GM18505 (cell line): ENCODE data around the gene CDHR1.

ENCODE experiments used
- ATAC-seq: cut with Tn5 transposase; IDR thresholded peaks from one replicate; pipeline ENCODE4 v1.9.1; 2021; ENCODE audit not compliant: unreplicated experiment
- POLR2A ChIP-seq: IDR thresholded peaks from 4 replicates; pipeline ENCODE4 v1.6.1; 2011; ENCODE audit warnings: borderline replicate concordance; ENCODE audit not compliant: insufficient read depth, insufficient read length; ENCODE audit errors: extremely low read depth

Gene CDHR1

DNA sequence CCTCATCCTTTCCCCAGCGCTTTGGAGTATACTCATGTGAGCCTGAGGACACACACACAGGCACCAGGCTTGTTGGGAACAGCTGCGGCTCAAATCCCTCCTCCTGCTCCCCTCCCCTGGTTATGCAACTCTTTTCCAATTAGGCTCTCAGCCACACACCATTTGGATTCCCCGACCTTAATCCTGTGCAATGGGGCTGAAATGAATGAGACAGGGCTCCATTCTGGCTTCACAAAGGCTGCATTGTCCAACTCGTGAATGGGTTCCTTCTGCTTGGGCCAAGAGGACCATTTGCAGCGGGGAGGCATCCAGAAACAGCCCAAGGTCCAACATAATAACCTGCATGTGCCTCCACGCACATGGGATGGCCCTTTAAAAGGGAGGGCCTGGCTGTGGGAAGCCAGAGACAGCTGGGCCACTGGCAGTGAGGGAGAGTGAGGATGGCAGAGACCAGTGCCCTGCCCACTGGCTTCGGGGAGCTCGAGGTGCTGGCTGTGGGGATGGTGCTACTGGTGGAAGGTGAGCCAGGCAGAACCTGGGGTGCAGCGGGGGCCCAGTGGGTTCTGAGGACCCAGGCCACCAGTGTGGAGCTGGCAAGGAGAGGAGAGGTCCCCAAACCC is 50.4 kb downstream of the CDHR1 start, which contains the start of gene RGR:
RGR (plus strand) TSS at position 403 of the 620 bp plus-strand sequence; CDS start at position 441, 38 bp downstream.
- no peak for ATAC-seq
- no peak for TF ChIP-seq POLR2A

- no peak for TF ChIP-seq POLR2A
- no peak for ATAC-seq
Measured at GRCh38 chr10:84247496-84247895, 53.2 kb downstream of the CDHR1 start.

GRCh38 chr10:84248794-84249193 is 54.5 kb downstream of the CDHR1 start:
- ATAC-seq: no peak
- TF ChIP-seq POLR2A: no peak

DNA sequence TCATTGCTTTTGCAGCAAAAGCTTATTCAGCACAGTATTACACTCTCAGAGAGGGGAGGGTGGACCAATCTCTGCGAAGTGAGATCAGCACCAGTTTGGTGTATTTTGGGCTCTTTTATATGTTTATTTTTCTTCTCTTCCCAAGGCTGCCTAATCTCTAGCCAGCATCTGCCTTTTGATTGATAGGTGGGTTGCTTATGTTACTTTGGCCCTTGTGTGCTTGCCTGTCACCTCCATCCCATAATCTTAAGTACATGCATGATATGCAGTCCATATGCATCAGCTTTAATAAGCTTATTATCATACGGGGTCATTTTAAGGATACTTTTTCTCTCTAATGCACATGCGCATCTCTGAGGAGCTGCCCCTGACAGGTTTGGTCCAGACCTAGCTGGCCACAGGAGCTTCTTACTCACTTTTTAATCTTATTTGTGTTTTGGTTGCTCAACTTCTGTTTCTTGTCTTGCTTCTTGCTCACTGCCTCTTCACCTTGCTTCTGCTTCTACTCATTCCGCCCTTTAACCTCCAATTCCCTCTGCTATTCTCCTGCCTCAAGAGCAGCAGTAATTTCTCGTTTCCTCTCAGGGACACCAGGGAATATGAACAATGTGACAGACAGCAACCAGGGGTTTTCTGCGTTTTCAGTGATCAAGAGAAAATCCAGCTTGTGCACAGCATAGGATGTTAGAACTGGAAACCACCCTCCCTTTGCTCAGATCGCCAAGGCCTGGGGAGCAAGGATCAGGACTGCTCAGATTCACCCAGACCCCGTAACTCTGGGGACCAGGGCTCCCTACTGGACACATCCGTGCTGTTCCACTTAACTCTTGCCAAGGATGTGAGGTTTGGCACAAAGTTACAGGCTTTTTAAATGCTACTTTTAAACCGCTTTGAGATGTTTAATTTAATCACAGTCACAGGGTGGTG is 60.5 kb downstream of the CDHR1 start:
- ATAC-seq: no peak
- no peak for TF ChIP-seq POLR2A

GRCh38 chr10:84256510-84257342 is 62.4 kb downstream of the CDHR1 start:
- peak; percentile 76 for ATAC-seq
- no peak for TF ChIP-seq POLR2A

DNA sequence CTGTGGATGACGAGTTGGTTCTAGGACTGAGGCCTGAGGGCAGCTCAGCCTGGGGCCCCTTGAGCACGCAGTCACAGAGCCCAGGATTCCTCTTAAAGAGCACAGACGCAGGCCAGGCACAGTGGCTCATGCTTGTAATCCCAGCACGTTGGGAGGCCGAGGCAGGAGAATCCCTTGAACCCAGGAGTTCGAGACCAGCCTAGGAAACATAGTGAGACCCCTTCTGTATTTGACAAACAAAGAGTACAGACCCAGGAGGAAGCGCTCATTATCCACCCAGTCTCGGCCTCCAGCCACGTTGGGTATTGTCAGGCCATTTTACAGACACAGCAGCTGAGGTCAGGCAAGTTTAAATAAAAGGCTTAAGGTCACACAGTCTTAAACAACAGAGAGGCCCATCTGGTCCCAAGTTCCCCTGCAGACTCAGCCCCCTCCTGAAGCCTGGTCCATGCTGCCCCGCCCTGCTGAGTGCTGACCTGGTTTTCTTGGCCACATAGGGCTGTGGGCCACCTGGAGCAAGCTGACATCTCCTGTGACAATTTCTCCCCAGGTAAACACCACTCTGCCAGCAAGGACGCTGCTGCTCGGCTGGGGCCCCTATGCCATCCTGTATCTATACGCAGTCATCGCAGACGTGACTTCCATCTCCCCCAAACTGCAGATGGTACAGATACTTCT is 63.1 kb downstream of the CDHR1 start:
- no peak for TF ChIP-seq POLR2A
- ATAC-seq: no peak

GRCh38 chr10:84258034-84258695 is 63.8 kb downstream of the CDHR1 start:
- no peak for ATAC-seq
- no peak for TF ChIP-seq POLR2A

DNA sequence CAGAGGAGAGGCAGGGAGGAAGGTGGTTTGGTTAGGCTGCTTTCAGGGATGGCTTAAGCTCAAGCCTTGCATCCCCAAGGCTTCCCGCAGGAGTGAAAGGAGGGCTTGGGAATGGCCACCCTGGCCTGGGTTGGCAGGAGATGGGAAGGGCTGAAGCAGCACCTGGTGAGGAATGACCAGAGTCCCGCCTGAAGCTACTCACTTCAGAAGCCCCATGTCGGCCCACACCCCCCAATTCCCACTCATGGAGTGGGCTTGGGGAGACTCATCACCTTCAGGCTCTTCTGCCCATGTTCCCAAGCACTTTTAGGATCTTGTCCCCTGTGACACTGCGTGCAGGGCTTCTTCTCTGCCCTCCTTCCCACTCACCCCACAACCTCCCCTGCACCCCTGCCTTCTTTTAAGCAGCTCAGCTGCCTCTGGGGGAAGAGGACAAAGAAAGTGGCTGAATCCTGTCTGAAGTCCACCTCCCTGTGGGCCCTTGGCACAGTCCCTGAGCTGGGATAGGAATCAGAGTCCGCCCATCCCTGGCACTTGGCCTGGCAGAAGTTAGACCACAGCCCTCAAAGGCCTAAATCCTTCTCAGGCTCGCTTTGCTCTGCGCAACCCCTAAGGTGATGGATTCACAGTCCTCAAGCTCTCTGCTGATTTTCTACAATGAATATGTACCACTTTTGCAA is 67.0 kb downstream of the CDHR1 start:
- ATAC-seq: no peak
- no peak for TF ChIP-seq POLR2A

DNA sequence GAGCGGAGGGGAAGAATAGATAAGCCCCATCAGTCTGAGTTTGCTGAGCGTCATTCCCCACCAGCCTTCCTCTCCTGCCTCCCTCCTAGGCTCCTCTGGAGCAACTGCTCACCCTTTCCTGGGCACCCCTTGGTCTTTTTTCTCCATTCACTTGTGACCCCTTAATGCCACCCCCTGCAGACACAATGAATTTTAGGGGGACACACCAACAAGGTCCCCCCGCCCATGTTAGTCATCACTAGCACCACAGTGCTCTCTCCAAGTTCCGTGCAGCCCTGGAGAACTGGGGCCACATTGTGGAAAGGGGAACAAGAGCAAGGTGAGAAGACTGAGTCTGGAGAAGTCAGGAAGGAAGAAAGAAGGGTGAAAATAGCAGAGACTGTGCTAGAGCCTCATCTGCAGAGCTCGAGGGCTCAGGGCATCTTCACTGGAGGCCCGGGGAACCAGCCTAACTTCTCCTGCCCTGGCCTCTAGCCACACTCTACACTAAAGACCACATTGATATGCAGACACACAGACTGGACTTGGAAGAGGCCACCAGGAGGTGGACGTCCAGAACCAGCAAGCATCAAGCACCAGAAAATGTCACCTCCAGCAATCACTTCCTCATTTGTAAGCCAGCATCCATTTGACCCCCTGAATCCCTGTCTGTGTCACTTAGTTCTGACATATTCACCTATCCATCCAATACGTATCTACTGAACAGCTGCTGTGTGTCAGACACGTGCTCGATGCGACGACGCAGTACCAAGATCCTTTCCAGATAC is 68.0 kb downstream of the CDHR1 start:
- ATAC-seq: no peak

DNA sequence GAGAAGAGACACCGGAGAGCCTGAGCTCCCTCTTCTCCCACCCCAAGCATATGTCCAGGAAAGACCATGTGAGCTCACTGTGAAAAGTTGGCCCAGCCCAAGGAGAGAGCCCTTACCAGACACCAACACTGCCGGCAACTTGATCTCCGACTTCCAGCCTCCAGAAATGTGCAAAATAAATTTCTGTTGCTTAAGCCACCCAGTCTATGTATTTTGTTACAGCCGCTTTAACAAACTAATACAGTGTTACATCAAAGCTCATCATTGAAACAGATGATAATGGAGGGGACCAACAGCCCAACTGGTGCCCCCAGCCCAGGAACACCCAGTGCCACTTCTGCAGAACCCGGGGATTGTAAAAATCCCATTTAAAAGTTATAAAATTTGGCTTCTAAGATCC is 69.4 kb downstream of the CDHR1 start:
- no peak for TF ChIP-seq POLR2A
- ATAC-seq: no peak

More for the DNA sequence above, 68.0 kb downstream of the CDHR1 start:
- TF ChIP-seq POLR2A: no peak

GRCh38 chr10:84264611-84265141 is 70.3 kb downstream of the CDHR1 start:
- no peak for TF ChIP-seq POLR2A
- peak; percentile 93 for ATAC-seq
